Activated CD8-positive, alpha-beta memory T cell treated with anti-CD3 and anti-CD28 coated beads, Interleukin-2, amount 50 U/mL, for 4 hours (primary cell): Measurements from ENCODE around the gene ARHGEF37.

Experiments used
- DNase-seq: peaks from one replicate; pipeline ENCODE4 v3.0.0-alpha.2; 2020

ARHGEF37 gene

DNA sequence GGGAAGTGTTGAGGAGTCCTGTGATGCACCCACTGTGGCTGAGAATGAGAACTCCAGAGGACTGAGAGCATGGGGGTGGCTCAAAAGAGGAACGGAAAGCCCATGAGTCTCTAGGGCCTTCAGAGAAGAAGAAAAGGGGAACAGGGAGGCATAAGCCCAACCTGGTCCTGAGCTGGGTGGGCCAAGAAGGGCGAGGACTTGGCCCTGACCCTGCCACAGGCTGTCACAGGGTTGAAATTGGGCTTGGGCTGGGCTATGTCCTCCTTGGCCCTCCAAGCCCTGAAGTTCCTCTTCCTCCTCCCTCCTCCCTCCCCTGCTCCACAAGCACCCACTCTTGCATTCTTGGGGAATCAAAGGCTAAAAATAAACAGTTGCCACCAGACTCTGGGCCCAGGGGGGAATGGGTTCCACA lies 99.5 kb downstream of the ARHGEF37 start:
- DNase-seq = no peak

DNA sequence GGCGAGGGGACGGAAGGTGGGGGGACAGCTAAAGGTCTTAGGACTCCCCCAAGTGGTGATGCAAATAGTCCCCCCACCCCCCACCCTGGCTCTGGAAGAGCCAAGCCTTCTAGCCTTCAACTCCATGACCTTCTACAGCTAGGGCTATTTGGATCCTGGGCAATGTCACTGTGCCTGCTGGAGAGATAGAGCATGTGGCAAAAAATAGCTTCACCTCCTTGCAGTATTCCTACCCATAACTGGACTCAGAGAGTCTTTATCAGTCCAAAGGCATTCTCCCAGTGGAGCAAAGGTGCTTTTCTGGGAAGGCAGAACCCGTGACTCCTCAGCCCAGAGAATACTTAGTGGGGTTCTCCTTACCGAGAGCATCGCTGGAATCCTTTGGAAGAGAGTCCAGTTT lies 100.0 kb downstream of the ARHGEF37 start:
- no peak for DNase-seq

DNA sequence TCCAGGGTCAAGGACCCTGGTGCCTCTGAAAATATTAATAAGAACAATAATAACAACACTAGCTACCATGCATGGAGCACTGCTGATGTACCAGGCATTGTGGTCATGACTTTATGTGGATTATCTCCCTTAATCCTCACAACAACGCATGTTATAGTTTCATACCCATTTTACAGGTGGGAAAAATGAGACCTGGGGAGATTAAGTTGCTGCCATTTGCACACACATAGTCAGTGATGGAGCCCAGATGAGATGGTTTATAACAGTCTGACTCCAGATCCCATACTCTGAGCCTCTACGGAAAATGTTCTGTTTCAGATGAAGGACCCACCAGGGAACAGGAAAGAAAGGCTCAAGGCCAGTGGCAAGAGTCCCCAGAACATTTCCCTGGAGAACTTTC lies 100.6 kb downstream of the ARHGEF37 start:
- DNase-seq = no peak

DNA sequence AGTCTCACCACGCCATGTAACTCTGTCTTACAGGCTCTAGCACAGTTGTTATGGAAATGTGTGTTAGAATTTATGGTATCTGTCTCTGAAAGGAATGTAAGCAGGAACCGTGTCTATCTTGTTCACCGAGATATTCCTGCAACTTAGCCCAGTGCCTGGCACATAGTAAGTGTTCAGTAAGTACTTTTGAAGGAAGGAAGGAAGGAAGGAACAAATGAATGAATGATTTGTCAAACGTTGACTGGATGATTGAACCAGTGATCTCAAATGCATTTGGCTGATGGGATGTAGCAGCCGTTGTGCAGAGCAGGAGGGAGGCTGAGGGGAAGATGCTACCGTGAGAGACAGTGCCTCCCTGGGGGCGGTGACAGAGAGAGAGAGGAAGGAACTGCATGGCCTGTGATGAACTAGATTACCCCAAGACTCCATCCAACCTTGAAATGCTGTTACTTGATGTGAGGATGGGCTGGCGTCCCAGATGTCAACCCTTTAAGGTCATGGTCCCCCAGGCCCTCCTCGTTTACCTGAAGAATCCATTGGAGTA lies 101.3 kb downstream of the ARHGEF37 start:
- DNase-seq = no peak

DNA sequence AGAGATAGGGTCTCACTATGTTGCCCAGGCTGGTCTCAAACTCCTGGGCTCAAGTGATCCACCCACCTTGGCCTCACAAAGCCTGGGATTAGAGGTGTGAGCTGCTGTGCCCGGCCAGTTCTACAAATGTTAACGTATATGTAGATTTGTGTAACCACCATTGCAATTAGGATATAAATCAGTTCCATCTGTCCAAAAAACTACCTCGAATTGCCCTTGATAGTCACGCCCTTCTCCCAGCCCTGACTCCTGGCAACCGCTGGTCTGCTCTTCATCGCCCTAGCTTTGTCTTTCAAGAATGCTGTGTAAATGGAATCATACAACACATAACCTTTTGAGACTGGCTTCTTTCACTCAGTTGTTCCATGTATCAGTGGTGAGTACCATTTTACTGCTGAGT lies 102.7 kb downstream of the ARHGEF37 start:
- no peak for DNase-seq

DNA sequence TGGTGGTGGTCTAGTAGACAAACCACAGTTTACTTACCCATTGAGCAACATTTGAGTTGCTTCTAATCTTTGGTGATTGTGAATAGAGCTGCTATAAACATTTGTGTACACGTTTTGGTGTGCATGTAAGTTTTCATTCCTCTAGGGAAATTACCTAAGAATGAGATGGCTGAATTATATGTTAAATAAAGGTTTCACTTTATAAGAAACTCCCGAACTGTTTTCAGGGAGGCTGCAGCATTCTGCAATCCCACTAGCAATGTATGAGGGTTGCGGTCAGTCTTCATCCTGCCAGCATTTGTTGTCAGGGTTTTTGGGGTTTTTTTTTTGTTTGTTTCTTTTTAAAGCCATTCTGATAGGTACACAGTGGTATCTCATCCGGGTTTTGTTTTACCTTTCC lies 103.1 kb downstream of the ARHGEF37 start:
- DNase-seq = no peak
